Measurements from ENCODE around the gene ARV1. TPM values are rescaled to one million over a fixed set of nuclear protein-coding genes. Genes with fewer than 3 reads are reported as not detected.
A peak's percentile ranks its signal among the peaks of the same experiment; 100 is the strongest.

The ARV1 gene
- total and polyA plus RNA-seq, 2 of the 13 experiments (the other 11 are each of a cell fraction or from before 2014, with no cell fraction given): 13.0 to 15.2 TPM

DNA sequence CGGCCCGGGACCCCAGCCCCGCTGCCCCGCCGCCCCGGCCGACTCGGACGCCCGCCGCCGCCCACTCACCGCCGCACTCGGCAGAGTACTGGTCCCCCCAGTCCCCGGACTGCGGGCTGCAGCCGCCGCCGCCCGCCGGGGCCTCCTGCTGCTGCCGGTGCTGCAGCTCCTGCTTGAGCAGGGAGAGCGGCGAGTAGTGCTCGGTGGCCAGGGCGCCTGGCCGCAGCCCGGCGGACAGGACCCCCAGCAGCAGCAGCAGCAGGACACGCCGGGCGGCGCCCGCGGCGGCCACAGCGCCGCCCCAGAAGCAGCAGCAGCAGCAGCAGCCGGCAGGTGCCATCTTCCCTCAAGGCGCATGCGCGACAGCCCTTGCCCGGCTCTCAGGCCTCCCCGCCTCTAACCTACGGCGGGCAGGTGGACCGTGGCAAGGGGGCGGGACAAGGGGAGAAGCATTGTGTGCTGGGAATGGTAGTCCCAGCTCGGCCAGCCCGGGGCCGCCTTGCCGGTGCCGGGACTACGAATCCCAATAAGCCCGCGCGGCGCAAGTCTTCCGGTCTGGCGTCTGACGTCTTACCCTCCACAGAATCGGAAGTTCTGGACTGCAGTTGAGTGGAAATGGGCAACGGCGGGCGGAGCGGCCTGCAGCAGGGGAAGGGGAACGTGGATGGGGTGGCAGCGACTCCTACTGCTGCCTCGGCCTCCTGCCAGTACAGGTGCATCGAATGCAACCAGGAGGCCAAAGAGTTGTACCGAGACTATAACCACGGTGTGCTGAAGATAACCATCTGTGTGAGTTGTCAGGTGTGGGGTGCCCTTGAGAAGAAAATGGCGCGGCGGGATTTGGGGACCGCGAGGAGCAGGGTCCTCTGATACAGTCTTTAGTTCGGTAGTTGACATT lies at the start of gene ARV1, which contains the start of gene TTC13 (continued):
- TF ChIP-seq, protein P1, sequence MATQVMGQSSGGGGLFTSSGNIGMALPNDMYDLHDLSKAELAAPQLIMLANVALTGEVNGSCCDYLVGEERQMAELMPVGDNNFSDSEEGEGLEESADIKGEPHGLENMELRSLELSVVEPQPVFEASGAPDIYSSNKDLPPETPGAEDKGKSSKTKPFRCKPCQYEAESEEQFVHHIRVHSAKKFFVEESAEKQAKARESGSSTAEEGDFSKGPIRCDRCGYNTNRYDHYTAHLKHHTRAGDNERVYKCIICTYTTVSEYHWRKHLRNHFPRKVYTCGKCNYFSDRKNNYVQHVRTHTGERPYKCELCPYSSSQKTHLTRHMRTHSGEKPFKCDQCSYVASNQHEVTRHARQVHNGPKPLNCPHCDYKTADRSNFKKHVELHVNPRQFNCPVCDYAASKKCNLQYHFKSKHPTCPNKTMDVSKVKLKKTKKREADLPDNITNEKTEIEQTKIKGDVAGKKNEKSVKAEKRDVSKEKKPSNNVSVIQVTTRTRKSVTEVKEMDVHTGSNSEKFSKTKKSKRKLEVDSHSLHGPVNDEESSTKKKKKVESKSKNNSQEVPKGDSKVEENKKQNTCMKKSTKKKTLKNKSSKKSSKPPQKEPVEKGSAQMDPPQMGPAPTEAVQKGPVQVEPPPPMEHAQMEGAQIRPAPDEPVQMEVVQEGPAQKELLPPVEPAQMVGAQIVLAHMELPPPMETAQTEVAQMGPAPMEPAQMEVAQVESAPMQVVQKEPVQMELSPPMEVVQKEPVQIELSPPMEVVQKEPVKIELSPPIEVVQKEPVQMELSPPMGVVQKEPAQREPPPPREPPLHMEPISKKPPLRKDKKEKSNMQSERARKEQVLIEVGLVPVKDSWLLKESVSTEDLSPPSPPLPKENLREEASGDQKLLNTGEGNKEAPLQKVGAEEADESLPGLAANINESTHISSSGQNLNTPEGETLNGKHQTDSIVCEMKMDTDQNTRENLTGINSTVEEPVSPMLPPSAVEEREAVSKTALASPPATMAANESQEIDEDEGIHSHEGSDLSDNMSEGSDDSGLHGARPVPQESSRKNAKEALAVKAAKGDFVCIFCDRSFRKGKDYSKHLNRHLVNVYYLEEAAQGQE (IDR thresholded peaks at IDR 0.05; ENCODE audit: borderline replicate concordance in 1 of 2, low read depth in 1 of 2, low read length in 2 of 2): no peak
- TF ChIP-seq MYNN (CRISPR knock-in tag; IDR thresholded peaks at IDR 0.05; ENCODE audit: low read depth) (no peak), ZNF552 (CRISPR knock-in tag; IDR thresholded peaks at IDR 0.05; ENCODE audit: borderline replicate concordance) (0 out of 2 replicates have a peak, but pooled peaks have one; percentile 77), ZNF766 (CRISPR knock-in tag; IDR thresholded peaks at IDR 0.05; ENCODE audit: borderline replicate concordance) (peak; percentile 50; the same call in 1 of the 2 replicates), CAMTA2 (CRISPR knock-in tag; IDR thresholded peaks at IDR 0.05; ENCODE audit: borderline replicate concordance) (0 out of 2 replicates have a peak, but pooled peaks have one; percentile 52), ZNF883 (CRISPR knock-in tag; IDR thresholded peaks at IDR 0.05; ENCODE audit: not compliant biosample characterization) (peak; percentile 70), NR2F6 (IDR thresholded peaks at IDR 0.05) (no peak), NR2F6 (CRISPR knock-in tag; IDR thresholded peaks at IDR 0.05) (no peak), ZBTB20 (CRISPR knock-in tag; IDR thresholded peaks at IDR 0.05; ENCODE audit: borderline replicate concordance, low read depth) (peak; percentile 62; the same call in 1 of the 2 replicates), MTF2 (CRISPR knock-in tag; IDR thresholded peaks at IDR 0.05; ENCODE audit: borderline replicate concordance) (peak; percentile 56; the same call in 1 of the 2 replicates), ZNF343 (CRISPR knock-in tag; IDR thresholded peaks at IDR 0.05) (peak; percentile 28; the same call in 1 of the 2 replicates), MATR3 (CRISPR knock-in tag; IDR thresholded peaks at IDR 0.05) (no peak), HDAC1 (CRISPR knock-in tag; IDR thresholded peaks at IDR 0.05) (peak; percentile 92), ZNF460 (CRISPR knock-in tag; IDR thresholded peaks at IDR 0.05; ENCODE audit: borderline replicate concordance) (no peak)
- TF ChIP-seq, protein P2, sequence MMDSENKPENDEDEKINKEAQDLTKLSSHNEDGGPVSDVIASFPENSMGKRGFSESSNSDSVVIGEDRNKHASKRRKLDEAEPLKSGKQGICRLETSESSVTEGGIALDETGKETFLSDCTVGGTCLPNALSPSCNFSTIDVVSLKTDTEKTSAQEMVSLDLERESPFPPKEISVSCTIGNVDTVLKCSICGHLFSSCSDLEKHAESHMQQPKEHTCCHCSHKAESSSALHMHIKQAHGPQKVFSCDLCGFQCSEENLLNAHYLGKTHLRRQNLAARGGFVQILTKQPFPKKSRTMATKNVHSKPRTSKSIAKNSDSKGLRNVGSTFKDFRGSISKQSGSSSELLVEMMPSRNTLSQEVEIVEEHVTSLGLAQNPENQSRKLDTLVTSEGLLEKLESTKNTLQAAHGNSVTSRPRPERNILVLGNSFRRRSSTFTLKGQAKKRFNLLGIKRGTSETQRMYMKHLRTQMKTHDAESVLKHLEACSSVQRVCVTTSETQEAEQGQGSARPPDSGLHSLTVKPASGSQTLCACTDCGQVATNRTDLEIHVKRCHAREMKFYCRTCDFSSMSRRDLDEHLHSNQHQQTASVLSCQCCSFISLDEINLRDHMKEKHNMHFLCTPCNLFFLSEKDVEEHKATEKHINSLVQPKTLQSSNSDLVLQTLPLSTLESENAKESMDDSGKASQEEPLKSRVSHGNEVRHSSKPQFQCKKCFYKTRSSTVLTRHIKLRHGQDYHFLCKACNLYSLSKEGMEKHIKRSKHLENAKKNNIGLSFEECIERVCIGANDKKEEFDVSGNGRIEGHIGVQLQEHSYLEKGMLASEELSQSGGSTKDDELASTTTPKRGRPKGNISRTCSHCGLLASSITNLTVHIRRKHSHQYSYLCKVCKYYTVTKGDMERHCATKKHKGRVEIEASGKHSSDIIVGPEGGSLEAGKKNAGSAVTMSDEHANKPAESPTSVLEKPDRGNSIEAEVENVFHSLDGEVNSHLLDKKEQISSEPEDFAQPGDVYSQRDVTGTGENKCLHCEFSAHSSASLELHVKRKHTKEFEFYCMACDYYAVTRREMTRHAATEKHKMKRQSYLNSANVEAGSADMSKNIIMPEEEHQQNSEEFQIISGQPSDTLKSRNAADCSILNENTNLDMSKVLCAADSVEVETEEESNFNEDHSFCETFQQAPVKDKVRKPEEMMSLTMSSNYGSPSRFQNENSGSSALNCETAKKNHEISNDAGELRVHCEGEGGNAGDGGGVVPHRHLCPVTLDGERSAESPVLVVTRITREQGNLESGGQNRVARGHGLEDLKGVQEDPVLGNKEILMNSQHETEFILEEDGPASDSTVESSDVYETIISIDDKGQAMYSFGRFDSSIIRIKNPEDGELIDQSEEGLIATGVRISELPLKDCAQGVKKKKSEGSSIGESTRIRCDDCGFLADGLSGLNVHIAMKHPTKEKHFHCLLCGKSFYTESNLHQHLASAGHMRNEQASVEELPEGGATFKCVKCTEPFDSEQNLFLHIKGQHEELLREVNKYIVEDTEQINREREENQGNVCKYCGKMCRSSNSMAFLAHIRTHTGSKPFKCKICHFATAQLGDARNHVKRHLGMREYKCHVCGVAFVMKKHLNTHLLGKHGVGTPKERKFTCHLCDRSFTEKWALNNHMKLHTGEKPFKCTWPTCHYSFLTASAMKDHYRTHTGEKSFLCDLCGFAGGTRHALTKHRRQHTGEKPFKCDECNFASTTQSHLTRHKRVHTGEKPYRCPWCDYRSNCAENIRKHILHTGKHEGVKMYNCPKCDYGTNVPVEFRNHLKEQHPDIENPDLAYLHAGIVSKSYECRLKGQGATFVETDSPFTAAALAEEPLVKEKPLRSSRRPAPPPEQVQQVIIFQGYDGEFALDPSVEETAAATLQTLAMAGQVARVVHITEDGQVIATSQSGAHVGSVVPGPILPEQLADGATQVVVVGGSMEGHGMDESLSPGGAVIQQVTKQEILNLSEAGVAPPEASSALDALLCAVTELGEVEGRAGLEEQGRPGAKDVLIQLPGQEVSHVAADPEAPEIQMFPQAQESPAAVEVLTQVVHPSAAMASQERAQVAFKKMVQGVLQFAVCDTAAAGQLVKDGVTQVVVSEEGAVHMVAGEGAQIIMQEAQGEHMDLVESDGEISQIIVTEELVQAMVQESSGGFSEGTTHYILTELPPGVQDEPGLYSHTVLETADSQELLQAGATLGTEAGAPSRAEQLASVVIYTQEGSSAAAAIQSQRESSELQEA (CRISPR knock-in tag; IDR thresholded peaks at IDR 0.05; ENCODE audit: not compliant biosample characterization): peak; percentile 65
- TF ChIP-seq, protein P3, sequence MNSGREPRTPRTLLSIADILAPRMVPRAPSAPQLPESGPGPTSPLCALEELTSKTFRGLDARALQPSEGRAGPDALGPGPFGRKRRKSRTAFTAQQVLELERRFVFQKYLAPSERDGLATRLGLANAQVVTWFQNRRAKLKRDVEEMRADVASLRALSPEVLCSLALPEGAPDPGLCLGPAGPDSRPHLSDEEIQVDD (CRISPR knock-in tag; IDR thresholded peaks at IDR 0.05; ENCODE audit: borderline replicate concordance): no peak

Data from HepG2 (cell line).